NCI-H187 treated with DMSO at 0.1 percent for 48 hours (cell line): ENCODE measurements around the gene WFIKKN1.

ENCODE experiments used
- DNase-seq: peaks from one replicate; lab custom pipeline; 2025; lab: John Stamatoyannopoulos, UW

WFIKKN1 gene

GRCh38 chr16:657487-657886 lies 26.7 kb downstream of the WFIKKN1 start:
- no peak for DNase-seq

DNA sequence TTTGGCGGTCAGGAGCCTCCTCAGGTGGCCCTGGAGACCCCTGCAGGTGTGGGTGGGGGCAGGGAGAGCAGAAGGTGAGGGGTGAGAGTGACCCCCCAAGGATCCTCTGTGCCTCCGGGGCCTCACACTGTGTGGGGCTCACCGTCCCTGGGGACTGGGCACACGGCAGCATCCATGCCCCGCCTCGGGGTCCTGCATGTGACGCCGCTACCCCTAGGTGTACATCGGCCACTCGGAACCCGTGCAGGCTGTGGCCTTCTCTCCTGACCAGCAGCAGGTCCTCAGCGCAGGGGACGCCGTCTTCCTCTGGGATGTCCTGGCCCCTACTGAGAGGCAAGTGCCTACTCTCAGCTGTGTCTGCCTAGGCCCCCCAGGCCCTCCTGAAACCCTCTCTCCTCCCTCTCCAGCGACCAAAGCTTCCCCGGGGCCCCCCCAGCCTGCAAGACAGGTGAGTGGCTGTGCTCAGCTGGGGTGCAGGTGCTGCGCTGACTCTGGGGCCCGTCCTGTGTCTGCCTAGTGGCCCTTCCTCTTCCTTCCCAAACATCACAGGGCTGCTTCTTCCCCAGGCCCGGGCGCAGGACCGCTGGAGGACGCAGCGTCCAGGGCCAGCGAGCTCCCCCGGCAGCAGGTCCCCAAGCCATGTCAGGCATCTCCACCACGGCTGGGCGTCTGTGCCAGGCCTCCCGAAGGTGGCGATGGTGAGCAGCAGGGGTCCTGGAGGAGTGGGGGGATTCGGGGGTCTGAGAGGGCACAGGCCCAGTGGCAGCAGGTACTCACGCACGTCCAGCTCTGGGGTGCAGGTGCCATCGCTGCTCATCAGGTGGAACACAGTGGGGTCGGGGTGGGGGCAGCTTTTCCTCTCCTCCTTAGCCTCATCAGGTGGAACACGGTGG lies 28.1 kb downstream of the WFIKKN1 start:
- no peak for DNase-seq

DNA sequence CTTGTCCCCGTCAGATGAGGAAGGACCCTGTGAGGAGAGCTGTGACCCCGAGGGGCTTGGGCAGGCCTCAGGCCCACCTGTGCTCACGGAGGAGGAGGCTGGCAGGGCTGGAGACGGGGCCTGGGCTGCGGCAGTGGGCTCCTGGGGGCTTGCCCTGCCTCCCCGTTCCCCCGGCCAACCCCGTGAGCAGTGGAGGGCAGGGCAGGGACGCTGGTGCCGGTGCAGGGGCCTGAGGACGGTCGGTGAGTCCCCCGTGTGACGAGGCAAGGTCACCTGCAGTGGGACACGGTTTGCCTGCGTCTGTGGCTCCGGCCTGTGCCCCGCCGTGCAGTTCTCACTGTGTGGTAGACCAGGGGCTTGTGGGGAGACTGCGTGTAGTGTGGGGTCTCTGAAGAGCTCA lies 28.8 kb downstream of the WFIKKN1 start:
- no peak for DNase-seq

DNA sequence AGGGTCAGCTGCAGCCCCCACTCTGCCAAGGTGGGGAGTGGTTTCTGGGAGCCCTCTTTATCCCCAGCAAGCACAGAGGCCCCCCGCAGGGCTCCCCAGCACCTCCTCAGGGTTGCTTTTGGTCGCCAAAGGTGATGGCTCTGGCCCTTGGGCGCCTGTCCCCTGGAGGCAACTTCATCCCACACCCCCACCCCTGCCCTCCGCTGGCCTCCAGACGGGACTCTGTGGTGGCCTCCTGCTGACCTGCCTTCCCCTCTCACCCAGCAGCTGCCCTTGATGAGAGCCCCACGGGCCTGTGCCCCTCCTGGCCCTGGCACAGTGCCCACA lies 29.3 kb downstream of the WFIKKN1 start:
- no peak for DNase-seq

DNA sequence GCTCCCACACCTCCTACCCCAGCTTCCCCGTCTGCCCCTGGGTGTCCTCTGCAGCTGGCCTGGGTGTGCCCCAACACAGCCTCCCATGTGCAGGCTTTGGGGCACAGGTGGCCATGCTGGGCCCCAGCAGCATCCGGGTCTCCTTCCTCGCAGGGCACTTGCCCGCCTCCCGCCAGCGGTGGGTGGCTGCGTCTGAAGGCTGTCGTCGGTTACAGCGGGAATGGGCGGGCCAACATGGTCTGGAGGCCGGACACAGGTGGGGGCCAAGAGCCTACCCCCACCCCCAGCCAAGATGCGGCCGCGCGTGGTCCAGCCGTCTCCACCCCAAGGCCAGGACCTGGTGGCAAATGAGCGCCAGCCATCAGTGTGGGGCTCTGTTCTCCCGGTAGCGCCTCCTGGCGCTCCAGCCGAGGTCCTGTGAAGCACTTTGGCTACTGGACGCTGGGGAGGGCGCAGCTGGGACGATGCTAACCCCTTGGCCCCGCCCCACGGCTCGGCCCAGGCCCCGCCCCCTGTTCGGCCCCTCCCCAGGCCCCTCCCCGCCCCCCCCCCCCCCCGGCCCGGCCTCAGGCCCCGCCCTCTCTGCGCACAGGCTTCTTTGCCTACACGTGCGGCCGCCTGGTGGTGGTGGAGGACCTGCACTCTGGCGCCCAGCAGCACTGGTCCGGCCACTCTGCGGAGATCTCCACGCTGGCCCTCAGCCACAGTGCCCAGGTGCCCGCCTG lies 29.8 kb downstream of the WFIKKN1 start:
- DNase-seq = peak; percentile 81

DNA sequence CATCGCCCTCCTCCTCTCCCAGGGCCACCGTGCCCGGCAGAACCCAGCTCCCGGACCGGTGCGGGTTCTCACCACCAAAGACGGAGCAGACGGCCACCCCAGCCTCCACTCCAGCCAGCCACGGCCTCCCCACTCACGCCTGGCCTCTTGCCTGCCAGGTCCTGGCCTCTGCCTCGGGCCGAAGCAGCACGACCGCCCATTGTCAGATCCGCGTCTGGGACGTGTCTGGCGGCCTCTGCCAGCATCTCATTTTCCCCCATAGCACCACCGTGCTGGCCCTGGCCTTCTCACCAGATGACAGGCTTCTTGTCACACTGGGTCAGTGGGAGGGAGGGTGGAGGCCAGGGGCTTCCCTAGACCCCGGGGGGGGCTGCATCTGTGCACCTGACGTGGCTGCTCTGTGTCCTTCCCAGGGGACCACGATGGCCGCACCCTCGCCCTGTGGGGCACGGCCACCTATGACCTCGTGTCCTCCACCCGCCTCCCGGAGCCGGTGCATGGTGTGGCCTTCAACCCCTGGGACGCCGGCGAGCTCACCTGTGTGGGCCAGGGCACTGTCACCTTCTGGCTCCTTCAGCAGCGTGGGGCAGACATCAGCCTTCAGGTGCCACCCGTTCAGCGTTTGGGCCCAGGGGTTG lies 30.5 kb downstream of the WFIKKN1 start:
- DNase-seq = no peak

DNA sequence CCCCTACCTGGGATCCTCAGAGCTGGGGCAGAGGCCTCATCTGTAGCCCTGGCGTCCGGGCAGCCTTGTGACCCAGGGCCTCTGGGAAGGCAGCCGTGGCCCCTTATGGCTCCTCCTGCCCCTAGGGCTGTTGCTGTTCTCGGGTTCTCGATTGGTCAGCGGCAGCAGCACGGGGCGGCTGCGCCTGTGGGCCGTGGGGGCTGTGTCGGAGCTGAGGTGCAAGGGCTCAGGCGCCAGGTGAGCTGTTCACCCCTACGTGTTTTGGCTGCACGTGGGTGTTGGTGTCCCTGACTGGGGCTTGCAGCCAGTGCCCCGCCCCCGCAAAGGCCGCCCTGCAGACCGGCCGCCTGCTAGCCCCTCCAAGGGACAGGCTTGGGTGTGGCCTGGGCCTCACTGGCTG lies 31.3 kb downstream of the WFIKKN1 start:
- no peak for DNase-seq

GRCh38 chr16:662597-662996 lies 31.8 kb downstream of the WFIKKN1 start:
- no peak for DNase-seq

GRCh38 chr16:666572-666971 lies 35.8 kb downstream of the WFIKKN1 start:
- no peak for DNase-seq

DNA sequence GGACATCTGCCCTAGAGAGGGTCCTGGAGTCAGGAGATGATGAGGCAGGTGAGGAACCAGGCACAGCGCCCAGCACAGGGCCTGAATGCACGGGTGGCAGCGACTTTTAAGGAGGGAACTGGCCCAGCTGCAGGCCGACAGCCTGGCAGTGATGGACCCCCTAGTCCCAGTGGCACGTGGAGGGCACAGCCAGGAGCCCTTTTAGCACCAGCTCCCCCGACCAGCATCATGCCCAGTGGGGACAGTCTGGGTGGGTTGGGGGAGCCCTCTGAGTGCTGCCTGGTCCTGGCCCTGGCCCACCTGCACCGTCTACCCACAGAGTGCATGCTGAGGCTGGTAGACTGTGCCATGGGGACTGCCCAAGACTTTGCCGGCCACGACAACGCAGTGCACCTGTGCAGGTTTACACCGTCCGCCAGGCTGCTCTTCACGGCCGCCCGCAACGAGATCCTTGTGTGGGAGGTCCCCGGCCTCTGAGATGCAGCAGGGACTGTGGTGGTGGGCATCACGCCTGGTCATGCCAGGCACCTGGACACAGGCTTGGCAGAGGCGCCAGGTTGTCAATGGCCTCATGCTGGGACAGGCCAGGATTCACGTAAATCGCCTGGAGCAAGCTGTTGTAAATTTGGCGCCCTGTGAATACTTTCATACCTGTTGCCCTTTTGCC lies 36.5 kb downstream of the WFIKKN1 start:
- DNase-seq = no peak

DNA sequence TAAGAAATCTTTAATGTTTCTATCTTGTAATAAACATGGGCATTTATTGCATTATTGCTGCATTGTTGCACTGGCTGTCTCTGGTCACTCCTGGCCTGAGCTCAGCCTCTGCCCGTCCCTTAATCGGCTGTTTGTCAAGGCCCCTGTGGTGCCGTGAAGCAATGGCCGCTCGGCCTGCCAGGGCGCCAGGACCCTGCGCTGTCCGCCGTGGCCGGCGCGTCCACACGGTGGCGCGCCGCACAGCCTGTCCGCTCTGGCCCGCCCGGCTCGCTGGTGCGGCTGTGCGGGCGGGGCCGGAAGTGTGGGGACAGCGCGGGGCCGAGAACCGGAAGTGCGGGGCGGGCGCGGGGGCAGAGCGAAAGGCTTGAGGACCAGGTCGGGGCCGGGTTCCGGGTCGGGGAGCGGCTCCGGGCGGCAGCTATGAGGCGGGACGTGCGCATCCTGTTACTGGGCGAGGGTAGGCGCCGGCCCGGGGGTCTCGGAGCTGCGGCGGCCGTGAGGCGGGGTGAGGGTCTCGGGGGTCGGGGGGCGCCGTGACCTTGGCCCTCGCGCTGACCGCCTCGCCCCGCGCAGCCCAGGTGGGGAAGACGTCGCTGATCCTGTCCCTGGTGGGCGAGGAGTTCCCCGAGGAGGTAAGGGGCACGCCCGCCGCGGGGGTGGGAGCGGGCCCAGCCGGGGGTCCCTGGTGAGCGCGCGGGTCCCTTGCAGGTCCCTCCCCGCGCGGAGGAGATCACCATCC lies 37.2 kb downstream of the WFIKKN1 start, which contains the start of gene RHOT2:
RHOT2 (plus strand) TSS at position 353 of the 739 bp plus-strand sequence; CDS start at position 421, 68 bp downstream.
- peak; percentile 83 for DNase-seq

DNA sequence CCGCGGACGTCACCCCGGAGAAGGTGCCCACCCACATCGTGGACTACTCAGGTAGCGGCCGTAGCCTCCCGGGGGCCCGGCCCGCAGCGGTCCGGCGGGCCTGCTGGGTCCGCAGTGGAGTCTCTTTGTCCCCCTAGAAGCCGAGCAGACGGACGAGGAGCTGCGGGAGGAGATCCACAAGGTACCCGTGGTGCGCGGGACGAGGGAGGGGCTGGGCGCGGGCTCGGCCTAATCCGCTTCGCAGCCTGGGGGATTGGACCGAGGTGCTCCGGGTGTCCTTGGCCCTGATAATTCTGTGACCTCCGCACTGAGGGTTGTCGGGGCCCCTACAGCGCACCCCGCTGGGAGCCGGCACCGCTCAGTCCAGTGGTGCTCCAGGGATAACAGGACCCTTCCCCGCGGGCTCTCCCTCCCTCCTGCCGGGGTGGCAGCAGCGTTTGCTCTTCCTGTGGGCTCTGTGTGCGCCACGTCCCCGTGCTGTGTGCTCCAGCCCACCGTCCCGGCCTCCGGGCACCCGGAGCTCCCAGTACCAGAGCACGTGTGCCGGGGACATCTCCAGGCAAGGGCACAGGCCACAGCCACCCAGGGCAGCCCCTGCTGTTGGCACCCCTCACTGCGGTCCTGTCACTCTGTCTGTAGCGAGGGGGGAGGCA lies 37.9 kb downstream of the WFIKKN1 start:
- DNase-seq = no peak

DNA sequence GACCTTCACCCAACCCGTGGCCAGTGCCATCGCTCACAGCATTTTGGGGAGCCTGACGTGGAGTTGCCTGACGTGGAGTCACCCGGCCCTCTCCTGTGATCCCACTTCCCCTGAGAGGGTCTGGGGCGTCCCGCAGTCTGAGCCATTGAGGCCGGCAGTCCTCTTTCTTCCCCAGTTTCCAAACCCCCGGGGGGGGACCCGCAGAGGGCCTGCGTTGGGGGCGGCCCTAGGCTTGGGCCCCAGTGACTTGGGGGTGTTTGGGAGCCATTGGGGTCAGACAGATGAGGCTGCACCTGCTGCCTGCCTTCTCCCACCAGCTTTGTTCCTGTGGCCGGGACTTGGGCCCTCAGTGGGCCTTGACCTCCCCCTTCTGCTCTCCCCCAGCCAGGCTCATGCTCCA lies 38.9 kb downstream of the WFIKKN1 start:
- no peak for DNase-seq

- DNase-seq = no peak
Observed at GRCh38 chr16:670485-671352, 39.9 kb downstream of the WFIKKN1 start.

- DNase-seq = no peak
Observed at GRCh38 chr16:671353-672131, 40.8 kb downstream of the WFIKKN1 start.

- DNase-seq = no peak
Observed at GRCh38 chr16:672371-672770, 41.6 kb downstream of the WFIKKN1 start.

GRCh38 chr16:672851-673250 lies 42.1 kb downstream of the WFIKKN1 start:
- DNase-seq = no peak

DNA sequence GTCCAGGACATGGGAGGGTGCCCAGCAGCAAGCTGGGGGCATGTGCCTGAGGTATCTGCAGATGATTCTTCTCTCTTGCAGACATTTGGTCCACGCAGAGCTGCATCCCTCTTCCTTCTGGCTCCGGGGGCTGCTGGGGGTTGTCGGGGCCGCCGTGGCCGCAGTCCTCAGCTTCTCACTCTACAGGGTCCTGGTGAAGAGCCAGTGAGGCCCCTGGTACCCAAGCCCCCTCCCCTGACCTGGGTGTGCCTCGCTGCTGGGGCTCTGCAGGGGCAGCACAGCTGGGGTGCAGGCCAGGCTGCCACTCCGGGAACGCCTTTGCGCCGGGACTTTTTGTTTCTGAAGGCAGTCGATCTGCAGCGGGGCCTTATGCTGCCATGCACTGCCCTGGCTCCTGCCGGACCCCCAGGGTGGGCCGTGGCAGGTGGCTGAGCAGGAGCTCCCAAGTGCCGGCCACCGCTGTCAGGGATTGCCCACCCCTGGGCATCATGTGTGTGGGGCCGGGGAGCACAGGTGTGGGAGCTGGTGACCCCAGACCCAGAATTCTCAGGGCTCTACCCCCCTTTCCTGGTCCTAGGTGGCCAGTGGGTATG lies 42.7 kb downstream of the WFIKKN1 start:
- DNase-seq = no peak
